HG03378 (cell line): ENCODE results near the gene FBXL13.
"Not testable (repeated sequence)": the region's sequence is repeated elsewhere in the genome, so short reads cannot be mapped to it uniquely, and the experiment has no call there.

ENCODE experiments used
- ATAC-seq: cut with Tn5 transposase; IDR thresholded peaks from one replicate; pipeline ENCODE4 v1.9.1; 2021; ENCODE audit warnings: mild to moderate bottlenecking, moderate library complexity; ENCODE audit not compliant: unreplicated experiment

Gene FBXL13

GRCh38 chr7:102830197-102830596 is 244.4 kb downstream of the FBXL13 start:
- no peak for ATAC-seq

- no peak for ATAC-seq
Observed at GRCh38 chr7:102829075-102829474, 245.5 kb downstream of the FBXL13 start.

- no peak for ATAC-seq
Observed at GRCh38 chr7:102828286-102828685, 246.3 kb downstream of the FBXL13 start.

- ATAC-seq: no peak
Observed at GRCh38 chr7:102823390-102824119, 251.0 kb downstream of the FBXL13 start.

- no peak for ATAC-seq
Observed at GRCh38 chr7:102821994-102822747, 252.4 kb downstream of the FBXL13 start.

- no peak for ATAC-seq
Observed at GRCh38 chr7:102819151-102819550, 255.4 kb downstream of the FBXL13 start.

GRCh38 chr7:102817616-102818573 is 256.7 kb downstream of the FBXL13 start:
- no peak for ATAC-seq

- ATAC-seq: no peak
Observed at GRCh38 chr7:102814025-102814471, 260.5 kb downstream of the FBXL13 start.

- ATAC-seq: no peak
Observed at GRCh38 chr7:102813191-102814024, 261.2 kb downstream of the FBXL13 start.

GRCh38 chr7:102811942-102812678 is 262.5 kb downstream of the FBXL13 start:
- no peak for ATAC-seq

- no peak for ATAC-seq
Observed at GRCh38 chr7:102810916-102811315, 263.7 kb downstream of the FBXL13 start.

- no peak for ATAC-seq
Observed at GRCh38 chr7:102806613-102807012, 268.0 kb downstream of the FBXL13 start.

GRCh38 chr7:102795987-102796595 is 278.5 kb downstream of the FBXL13 start:
- not testable (repeated sequence) for ATAC-seq

- not testable (repeated sequence) for ATAC-seq
Observed at GRCh38 chr7:102794567-102794966, 280.0 kb downstream of the FBXL13 start.

- not testable (repeated sequence) for ATAC-seq
Observed at GRCh38 chr7:102791831-102792230, 282.8 kb downstream of the FBXL13 start.

- not testable (repeated sequence) for ATAC-seq
Observed at GRCh38 chr7:102791367-102791766, 283.2 kb downstream of the FBXL13 start.

GRCh38 chr7:102790364-102791100 is 284.1 kb downstream of the FBXL13 start:
- not testable (repeated sequence) for ATAC-seq

GRCh38 chr7:102788770-102789169 is 285.8 kb downstream of the FBXL13 start:
- ATAC-seq: not testable (repeated sequence)
